NCI-H2227 (cell line): ENCODE results near the gene B4GALT6.
A peak's percentile ranks its signal among the peaks of the same experiment; 100 is the strongest.

Experiments used
- DNase-seq: peaks from one replicate; lab custom pipeline; 2025; ENCODE audit not compliant: unreplicated experiment; lab: John Stamatoyannopoulos, UW

B4GALT6 gene

GRCh38 chr18:31661965-31662364 is 22.4 kb downstream of the B4GALT6 start:
- no peak for DNase-seq

- DNase-seq: no peak
Measured at GRCh38 chr18:31660763-31661162, 23.6 kb downstream of the B4GALT6 start.

- DNase-seq: no peak
Measured at GRCh38 chr18:31659576-31660177, 24.7 kb downstream of the B4GALT6 start.

- DNase-seq: no peak
Measured at GRCh38 chr18:31658670-31659575, 25.5 kb downstream of the B4GALT6 start.

- DNase-seq: peak; percentile 70
Measured at GRCh38 chr18:31657823-31658669, 26.3 kb downstream of the B4GALT6 start.

GRCh38 chr18:31656754-31657153 is 27.6 kb downstream of the B4GALT6 start:
- DNase-seq: no peak

GRCh38 chr18:31655354-31655753 is 29.0 kb downstream of the B4GALT6 start:
- DNase-seq: no peak

- no peak for DNase-seq
Measured at GRCh38 chr18:31652877-31653276, 31.5 kb downstream of the B4GALT6 start.

GRCh38 chr18:31652357-31652756 is 32.0 kb downstream of the B4GALT6 start:
- no peak for DNase-seq

- no peak for DNase-seq
Measured at GRCh38 chr18:31651369-31651768, 33.0 kb downstream of the B4GALT6 start.

GRCh38 chr18:31649978-31650719 is 34.2 kb downstream of the B4GALT6 start:
- peak; percentile 10 for DNase-seq

- DNase-seq: no peak
Measured at GRCh38 chr18:31649449-31649848, 34.9 kb downstream of the B4GALT6 start.

- peak; percentile 6 for DNase-seq
Measured at GRCh38 chr18:31648966-31649429, 35.4 kb downstream of the B4GALT6 start.

GRCh38 chr18:31648458-31648857 is 35.9 kb downstream of the B4GALT6 start:
- DNase-seq: no peak

- DNase-seq: peak; percentile 62
Measured at GRCh38 chr18:31647127-31647753, 37.1 kb downstream of the B4GALT6 start.

GRCh38 chr18:31646332-31647126 is 37.9 kb downstream of the B4GALT6 start:
- DNase-seq: peak; percentile 62

- no peak for DNase-seq
Measured at GRCh38 chr18:31645411-31645810, 39.0 kb downstream of the B4GALT6 start.

- no peak for DNase-seq
Measured at GRCh38 chr18:31643003-31643402, 41.4 kb downstream of the B4GALT6 start.

- DNase-seq: no peak
Measured at GRCh38 chr18:31637445-31637844, 46.9 kb downstream of the B4GALT6 start.
